Parathyroid adenoma (tissue), 2 donors: ENCODE results near the gene SEMA3E.
"Not testable (repeated sequence)": the region's sequence is repeated elsewhere in the genome, so short reads cannot be mapped to it uniquely, and the experiment has no call there.

ENCODE experiments used
- H2AFZ ChIP-seq: fragments of 300-600 bp; sonication (generic); one replicate; pipeline ENCODE4 v1.7.0; 2017; ENCODE audit warnings: antibody characterized with exemption, mild to moderate bottlenecking
- H3K27ac ChIP-seq: fragments of 300-600 bp; sonication (generic); one replicate; pipeline ENCODE4 v1.7.0; 2017
- H3K27me3 ChIP-seq: fragments of 300-600 bp; sonication (generic); one replicate; pipeline ENCODE4 v1.7.0; 2017; ENCODE audit warnings: low read length; ENCODE audit not compliant: control insufficient read depth, insufficient read depth
- H3K36me3 ChIP-seq: fragments of 300-600 bp; sonication (generic); one replicate; pipeline ENCODE4 v1.7.0; 2017; ENCODE audit warnings: low read length; ENCODE audit not compliant: control insufficient read depth, insufficient read depth
- H3K4me1 ChIP-seq: fragments of 300-600 bp; sonication (generic); one replicate; pipeline ENCODE4 v1.7.0; 2017; ENCODE audit warnings: control low read depth
- H3K4me2 ChIP-seq: fragments of 300-600 bp; sonication (generic); one replicate; pipeline ENCODE4 v1.7.0; 2017; ENCODE audit warnings: low read length
- H3K4me3 ChIP-seq: fragments of 300-600 bp; sonication (generic); one replicate; pipeline ENCODE4 v1.7.0; 2017; ENCODE audit warnings: low read depth, low read length
- H3K79me2 ChIP-seq: fragments of 300-600 bp; sonication (generic); one replicate; pipeline ENCODE4 v1.7.0; 2017; ENCODE audit warnings: control low read depth
- H3K9ac ChIP-seq: fragments of 300-600 bp; sonication (generic); one replicate; pipeline ENCODE4 v1.7.0; 2017; ENCODE audit warnings: mild to moderate bottlenecking
- H3K9me3 ChIP-seq: fragments of 300-600 bp; sonication (generic); one replicate; pipeline ENCODE4 v1.7.0; 2017; ENCODE audit warnings: low read length; ENCODE audit not compliant: control insufficient read depth
- CTCF ChIP-seq: fragments of 300-600 bp; sonication (generic); IDR thresholded peaks from one replicate; pipeline ENCODE4 v1.7.0; 2017; ENCODE audit warnings: antibody characterized with exemption, mild to moderate bottlenecking
- donor health status: primary hyperparathyroidism.

SEMA3E gene

DNA sequence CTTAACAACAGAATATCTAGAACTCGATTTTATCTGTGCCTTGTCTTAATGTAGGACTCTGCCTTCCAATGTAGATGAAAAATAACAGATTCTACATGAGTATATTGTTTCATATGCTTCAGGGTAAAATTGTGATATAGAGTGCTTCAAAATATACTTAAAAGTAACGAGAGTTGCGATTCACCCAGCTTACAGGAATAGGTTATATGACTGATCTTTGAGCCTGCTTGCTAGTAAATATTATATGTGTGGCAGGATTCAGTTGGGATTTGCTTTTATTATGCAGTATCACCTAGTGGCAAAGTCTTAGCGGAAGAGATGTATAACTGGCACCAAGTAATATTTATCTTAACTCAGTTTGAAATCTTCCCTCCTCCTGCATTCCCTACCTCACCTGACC, 183.3 kb downstream of the SEMA3E start:
- no peaks in the 10 kb centered on the region for H3K4me1 ChIP-seq
- H3K79me2 ChIP-seq = no peaks in the 10 kb centered on the region
- no peak overlapping the region for H3K9ac ChIP-seq
- no peaks in the 10 kb centered on the region for H3K9me3 ChIP-seq
- H2AFZ ChIP-seq = no peak overlapping the region
- H3K27ac ChIP-seq = no peak overlapping the region
- H3K27me3 ChIP-seq = no peaks in the 10 kb centered on the region
- TF ChIP-seq CTCF = no peak
- no peak overlapping the region for H3K4me3 ChIP-seq
- H3K36me3 ChIP-seq = no peaks in the 10 kb centered on the region
- H3K4me2 ChIP-seq = no peak overlapping the region

GRCh38 chr7:83461820-83462219, 187.1 kb downstream of the SEMA3E start:
- H3K4me2 ChIP-seq, H3K79me2 ChIP-seq, H3K9me3 ChIP-seq, H3K9ac ChIP-seq, H3K27ac ChIP-seq, H3K27me3 ChIP-seq, H3K4me3 ChIP-seq, H2AFZ ChIP-seq, H3K36me3 ChIP-seq, H3K4me1 ChIP-seq: not testable (repeated sequence)

- not testable (repeated sequence) for H3K4me1 ChIP-seq, H3K79me2 ChIP-seq, H3K4me2 ChIP-seq, H3K36me3 ChIP-seq, H2AFZ ChIP-seq, H3K27me3 ChIP-seq, H3K4me3 ChIP-seq, H3K27ac ChIP-seq, H3K9ac ChIP-seq, H3K9me3 ChIP-seq
These were observed 188.8 kb downstream of the SEMA3E start for GRCh38 chr7:83459930-83460653.

DNA sequence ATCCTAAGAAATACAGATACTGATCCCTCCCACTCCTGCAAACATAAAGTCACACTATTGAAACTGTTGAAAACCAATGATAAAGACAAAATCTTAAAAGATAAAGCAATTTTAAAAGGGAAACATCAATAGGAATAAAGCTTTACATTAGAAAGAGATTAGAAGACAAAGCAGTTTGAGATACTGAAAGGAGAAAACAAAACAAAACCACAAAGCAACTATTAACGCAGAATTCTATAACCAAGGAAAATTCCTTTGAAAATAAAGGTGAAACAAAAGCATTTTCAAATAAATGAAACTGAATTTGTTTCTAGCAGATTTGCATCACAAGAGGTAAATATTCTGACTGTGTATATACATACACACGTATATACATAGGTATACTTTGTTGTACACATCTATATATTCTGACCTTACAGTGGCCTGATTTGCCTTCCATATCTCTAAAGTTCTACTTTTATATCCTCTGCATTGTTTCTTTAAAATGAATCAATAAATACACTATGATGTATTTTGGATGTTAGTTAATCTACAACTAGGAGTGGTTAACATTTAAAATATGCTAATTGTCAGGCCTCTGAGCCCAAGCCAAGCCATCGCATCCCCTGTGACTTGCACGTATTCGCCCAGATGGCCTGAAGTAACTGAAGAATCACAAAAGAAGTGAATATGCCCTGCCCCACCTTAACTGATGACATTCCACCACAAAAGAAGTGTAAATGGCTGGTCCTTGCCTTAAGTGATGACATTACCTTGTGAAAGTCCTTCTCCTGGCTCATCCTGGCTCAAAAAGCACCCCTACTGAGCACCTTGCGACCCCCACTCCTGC, 189.6 kb downstream of the SEMA3E start:
- H3K9ac ChIP-seq, H3K79me2 ChIP-seq, H3K36me3 ChIP-seq, H3K27ac ChIP-seq, H3K4me2 ChIP-seq, H3K4me1 ChIP-seq, H2AFZ ChIP-seq, H3K4me3 ChIP-seq, H3K27me3 ChIP-seq, H3K9me3 ChIP-seq: not testable (repeated sequence)

- Histone ChIP-seq H3K27me3 (no peaks in the 10 kb centered on the region), H3K4me2 (no peak overlapping the region), H3K27ac (no peak overlapping the region), H3K79me2 (no peaks in the 10 kb centered on the region), H3K4me3 (no peak overlapping the region), H2AFZ (no peak overlapping the region), H3K36me3 (no peaks in the 10 kb centered on the region), H3K9ac (no peak overlapping the region), H3K9me3 (no peaks in the 10 kb centered on the region), H3K4me1 (no peaks in the 10 kb centered on the region)
- TF ChIP-seq CTCF = no peak
These were observed 191.7 kb downstream of the SEMA3E start for GRCh38 chr7:83457022-83457892.

- TF ChIP-seq CTCF = no peak
- H3K9me3 ChIP-seq = no peaks in the 10 kb centered on the region
- no peak overlapping the region for H3K4me3 ChIP-seq
- H3K36me3 ChIP-seq = no peaks in the 10 kb centered on the region
- H3K9ac ChIP-seq = no peak overlapping the region
- no peak overlapping the region for H2AFZ ChIP-seq
- H3K27ac ChIP-seq = no peak overlapping the region
- H3K27me3 ChIP-seq = no peaks in the 10 kb centered on the region
- no peak overlapping the region for H3K4me2 ChIP-seq
- no peaks in the 10 kb centered on the region for H3K4me1 ChIP-seq
- H3K79me2 ChIP-seq = no peaks in the 10 kb centered on the region
These were observed 192.5 kb downstream of the SEMA3E start for GRCh38 chr7:83456413-83456812.
